ENCODE results near the gene ZHX3. TPM values are rescaled to one million over a fixed set of nuclear protein-coding genes. Genes with fewer than 3 reads are reported as not detected.
"Not testable (repeated sequence)": the region's sequence is repeated elsewhere in the genome, so short reads cannot be mapped to it uniquely, and the experiment has no call there.

ZHX3 gene
- total and polyA plus RNA-seq, 9 of the 15 experiments (the other 6 are each of a cell fraction or from before 2014, with no cell fraction given), result 0.80 to 14.6 (median 4.9) TPM

DNA sequence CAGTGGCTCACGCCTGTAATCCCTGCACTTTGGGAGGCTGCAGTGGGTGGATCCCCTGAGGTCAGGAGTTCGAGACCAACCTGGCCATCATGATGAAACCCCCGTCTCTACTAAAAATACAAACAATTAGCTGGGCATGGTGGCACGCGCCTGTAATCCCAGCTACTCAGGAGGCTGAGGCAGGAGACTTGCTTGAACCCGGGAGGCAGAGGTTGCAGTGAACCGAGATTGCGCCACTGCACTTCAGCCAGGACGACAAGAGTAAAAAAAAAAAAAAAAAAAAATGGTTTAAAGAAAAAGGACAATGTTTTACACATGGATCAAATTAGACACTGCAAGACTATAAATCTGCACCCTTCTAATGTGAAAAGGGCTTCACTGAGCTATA is 185.1 kb downstream of the ZHX3 start:
- H3K36me3 ChIP-seq (ENCODE audit: control insufficient read depth, insufficient read depth, low read length), result not testable (repeated sequence)

GRCh38 chr20:41131594-41132387 is 185.7 kb downstream of the ZHX3 start:
- H3K9me1 ChIP-seq (ENCODE audit: control insufficient read depth, insufficient read depth, low read length), result no peaks in the 10 kb centered on the region
- in situ Hi-C loops (cut with MboI) (no loop called here), intact Hi-C loops (cut with micrococcal nuclease) (no loop called here)
- no peak overlapping the region for H3K4me3 ChIP-seq
- H2AFZ ChIP-seq (ENCODE audit: low read depth, low read length), result no peak overlapping the region
- no peak overlapping the region for H3K4me2 ChIP-seq (ENCODE audit: insufficient read depth, low read length)
- peaks cover 10 to 16% of the 10 kb centered on the region in 2 experiments; a peak in 4 of 5 replicates for H3K4me1 ChIP-seq (replicated peaks in 1 of 2; ENCODE audit: control insufficient read depth in 2 of 2, insufficient read depth in 2 of 2, low read length in 2 of 2)
- no peaks in the 10 kb centered on the region for H3K79me2 ChIP-seq (ENCODE audit: control insufficient read depth, insufficient read depth, low read length)
- CTCF ChIA-PET (ENCODE audit: low intra/inter-chr PET ratio), result no interaction called here
- ATAC-seq (no peak), FAIRE-seq (no peak), DNase-seq (ENCODE audit: extremely low read depth in 1 of 4, low spot score in 3 of 4) (no peak)
- H3K9ac ChIP-seq (ENCODE audit: insufficient read depth in 1 of 2, low read depth in 2 of 2, low read length in 2 of 2), result no peak overlapping the region
- BruUV-seq (replicated peaks), result no TSS peak
- no peaks in the 10 kb centered on the region; the same call in 2 of the 3 replicates for H3K36me3 ChIP-seq (ENCODE audit: control insufficient read depth, insufficient read depth, low read length)
- no peaks in the 10 kb centered on the region for H3K27me3 ChIP-seq (ENCODE audit: control insufficient read depth in 2 of 2, insufficient read depth in 2 of 2, low read length in 2 of 2)
- no peaks in the 10 kb centered on the region for H4K20me1 ChIP-seq (replicated peaks; ENCODE audit: control insufficient read depth, insufficient read depth, low read length)
- TF ChIP-seq RFX1 (IDR thresholded peaks at IDR 0.05) (no peak), MEF2A (IDR thresholded peaks at IDR 0.05; ENCODE audit: control insufficient read depth, low read depth, low read length) (no peak), CBFA2T2 (conservative IDR thresholded peaks at IDR 0.05) (0 out of 2 replicates have a peak, but pooled peaks have one; percentile 11), ZNF184 (CRISPR knock-in tag; IDR thresholded peaks at IDR 0.05) (no peak), CBFA2T3 (IDR thresholded peaks at IDR 0.05) (0 out of 2 replicates have a peak, but pooled peaks have one; percentile 6), ZNF57 (CRISPR knock-in tag; IDR thresholded peaks at IDR 0.05) (no peak), RHOXF2B (CRISPR knock-in tag; conservative IDR thresholded peaks at IDR 0.05) (no peak), UBTF (IDR thresholded peaks at IDR 0.05; ENCODE audit: borderline replicate concordance in 1 of 2, low read depth in 2 of 2, low read length in 2 of 2) (no peak), CREM (IDR thresholded peaks at IDR 0.05; ENCODE audit: low read depth) (no peak)
- H3K27ac ChIP-seq (ENCODE audit: extremely low read depth, low read depth, low read length), result no peak overlapping the region
- H3K9me3 ChIP-seq (replicated peaks; ENCODE audit: control insufficient read depth, insufficient read depth, low read depth, low read length), result no peaks in the 10 kb centered on the region
- WGBS (ENCODE audit: insufficient coverage, low coverage, missing lambda C conversion rate), result 38% methylated on average over 5 of the region's 5 CpGs
- POLR2A ChIA-PET, result no interaction called here

More for the DNA sequence above, 185.1 kb downstream of the ZHX3 start:
- H3K27me3 ChIP-seq (ENCODE audit: control insufficient read depth in 2 of 2, insufficient read depth in 2 of 2, low read length in 2 of 2); ATAC-seq; H3K4me2 ChIP-seq (ENCODE audit: insufficient read depth, low read length); H3K4me3 ChIP-seq; H3K9me3 ChIP-seq (replicated peaks; ENCODE audit: control insufficient read depth, insufficient read depth, low read depth, low read length); CTCF ChIA-PET (ENCODE audit: low intra/inter-chr PET ratio); DNase-seq (ENCODE audit: extremely low read depth in 1 of 4, low spot score in 3 of 4); H3K79me2 ChIP-seq (ENCODE audit: control insufficient read depth, insufficient read depth, low read length); BruUV-seq (replicated peaks); H3K9ac ChIP-seq (ENCODE audit: insufficient read depth in 1 of 2, low read depth in 2 of 2, low read length in 2 of 2); FAIRE-seq; in situ Hi-C loops (cut with MboI); POLR2A ChIA-PET; H3K27ac ChIP-seq (ENCODE audit: extremely low read depth, low read depth, low read length); intact Hi-C loops (cut with micrococcal nuclease); H4K20me1 ChIP-seq (replicated peaks; ENCODE audit: control insufficient read depth, insufficient read depth, low read length); H2AFZ ChIP-seq (ENCODE audit: low read depth, low read length); H3K9me1 ChIP-seq (ENCODE audit: control insufficient read depth, insufficient read depth, low read length): not testable (repeated sequence)
- WGBS (ENCODE audit: insufficient coverage, low coverage, missing lambda C conversion rate), result 62% methylated on average over 5 of the region's 9 CpGs
- peaks cover 10 to 22% of the 10 kb centered on the region in 2 experiments; a peak in 4 of 5 replicates for H3K4me1 ChIP-seq (replicated peaks in 1 of 2; ENCODE audit: control insufficient read depth in 2 of 2, insufficient read depth in 2 of 2, low read length in 2 of 2)
- 0 out of 2 replicates have a peak, but pooled peaks have one; percentile 27 for TF ChIP-seq CEBPB (tag; IDR thresholded peaks at IDR 0.05)
